Activated gamma-delta T cell (primary cell): ENCODE data around the gene TLR10.

Source experiments
- DNase-seq: peaks from one replicate; lab custom pipeline; 2025; lab: John Stamatoyannopoulos, UW

TLR10 gene

GRCh38 chr4:38764277-38764676, 18.5 kb downstream of the TLR10 start:
- no peak for DNase-seq

- no peak for DNase-seq
These were observed 20.2 kb downstream of the TLR10 start for GRCh38 chr4:38762560-38762959.

GRCh38 chr4:38759790-38760122, 23.0 kb downstream of the TLR10 start:
- no peak for DNase-seq

- DNase-seq, result no peak
These were observed 23.5 kb downstream of the TLR10 start for GRCh38 chr4:38759113-38759789.

- no peak for DNase-seq
These were observed 24.7 kb downstream of the TLR10 start for GRCh38 chr4:38757945-38758600.

GRCh38 chr4:38752941-38753806, 29.6 kb downstream of the TLR10 start:
- DNase-seq, result no peak

GRCh38 chr4:38752372-38752940, 30.3 kb downstream of the TLR10 start:
- DNase-seq, result no peak

- DNase-seq, result no peak
These were observed 31.3 kb downstream of the TLR10 start for GRCh38 chr4:38751341-38752010.

- DNase-seq, result no peak
These were observed 33.5 kb downstream of the TLR10 start for GRCh38 chr4:38749336-38749735.

- DNase-seq, result no peak
These were observed 35.2 kb downstream of the TLR10 start for GRCh38 chr4:38747629-38748028.

GRCh38 chr4:38745881-38746280, 36.9 kb downstream of the TLR10 start:
- no peak for DNase-seq

- DNase-seq, result no peak
These were observed 38.9 kb downstream of the TLR10 start for GRCh38 chr4:38743866-38744265.

- no peak for DNase-seq
These were observed 42.5 kb downstream of the TLR10 start for GRCh38 chr4:38740303-38740702.

GRCh38 chr4:38738940-38739803, 43.6 kb downstream of the TLR10 start:
- no peak for DNase-seq

- DNase-seq, result no peak
These were observed 46.9 kb downstream of the TLR10 start for GRCh38 chr4:38735870-38736269.

- no peak for DNase-seq
These were observed 47.9 kb downstream of the TLR10 start for GRCh38 chr4:38734911-38735310.

- DNase-seq, result no peak
These were observed 48.3 kb downstream of the TLR10 start for GRCh38 chr4:38734446-38734845.

- DNase-seq, result no peak
These were observed 49.1 kb downstream of the TLR10 start for GRCh38 chr4:38733663-38734062.

- DNase-seq, result peak; percentile 50
These were observed 51.8 kb downstream of the TLR10 start for GRCh38 chr4:38730830-38731646.

- no peak for DNase-seq
These were observed 52.3 kb downstream of the TLR10 start for GRCh38 chr4:38730493-38730829.
